ENCODE results near the gene GZMA. TPM values are rescaled to one million over a fixed set of nuclear protein-coding genes. Genes with fewer than 3 reads are reported as not detected.
"Not testable (repeated sequence)": the region's sequence is repeated elsewhere in the genome, so short reads cannot be mapped to it uniquely, and the experiment has no call there.

The GZMA gene
- total RNA-seq, 1 donor from 2014 or later = 1.7 TPM

DNA sequence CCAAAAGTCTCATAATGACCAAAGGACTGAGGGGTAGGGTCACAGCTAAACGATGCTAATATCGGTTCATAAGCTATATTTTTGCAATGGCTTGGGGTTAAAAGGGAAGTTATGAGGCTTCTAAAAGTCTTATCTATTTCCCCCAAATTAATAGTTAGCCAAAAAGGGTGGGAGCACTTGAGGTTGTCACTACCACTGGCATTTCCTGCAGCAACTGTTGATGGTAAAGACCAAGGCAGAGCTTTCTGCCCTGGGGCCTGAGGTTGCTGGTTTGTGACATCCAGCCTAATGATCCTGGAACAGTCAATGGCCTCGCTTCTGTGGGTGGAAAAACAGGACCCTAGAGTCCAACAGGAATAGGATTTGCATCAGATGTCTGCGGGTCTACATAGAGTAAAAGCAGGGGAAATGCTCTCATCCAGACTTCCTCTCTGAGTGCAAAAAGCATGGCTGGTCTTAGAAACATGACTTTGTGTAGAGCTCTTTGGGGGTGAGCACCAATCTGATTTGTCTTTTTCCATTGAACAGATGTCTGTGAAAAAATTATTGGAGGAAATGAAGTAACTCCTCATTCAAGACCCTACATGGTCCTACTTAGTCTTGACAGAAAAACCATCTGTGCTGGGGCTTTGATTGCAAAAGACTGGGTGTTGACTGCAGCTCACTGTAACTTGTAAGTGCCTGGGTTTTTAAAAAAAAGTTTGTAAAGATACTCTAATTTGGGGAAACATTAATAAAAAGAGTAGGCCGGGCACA lies 2.7 kb downstream of the GZMA start:
- intact Hi-C loops (cut with DNase I) = no loop called here
- DNase-seq (ENCODE audit: missing footprints) (no peak), ATAC-seq (no peak)

DNA sequence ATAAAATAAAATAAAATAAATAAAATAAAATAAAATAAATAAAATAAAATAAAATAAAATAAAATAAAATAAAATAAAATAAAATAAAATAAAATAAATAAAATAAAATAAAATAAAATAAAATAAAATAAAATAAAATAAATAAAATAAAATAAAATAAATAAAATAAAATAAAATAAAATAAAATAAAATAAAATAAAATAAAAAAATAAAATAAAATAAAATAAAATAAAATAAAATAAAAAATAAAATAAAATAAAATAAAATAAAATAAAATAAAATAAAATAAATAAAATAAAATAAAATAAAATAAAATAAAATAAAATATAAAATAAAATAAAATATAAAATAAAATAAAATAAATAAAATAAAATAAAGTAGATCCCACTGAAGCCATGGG lies 3.5 kb downstream of the GZMA start:
- DNase-seq (ENCODE audit: missing footprints); intact Hi-C loops (cut with DNase I); ATAC-seq: not testable (repeated sequence)

DNA sequence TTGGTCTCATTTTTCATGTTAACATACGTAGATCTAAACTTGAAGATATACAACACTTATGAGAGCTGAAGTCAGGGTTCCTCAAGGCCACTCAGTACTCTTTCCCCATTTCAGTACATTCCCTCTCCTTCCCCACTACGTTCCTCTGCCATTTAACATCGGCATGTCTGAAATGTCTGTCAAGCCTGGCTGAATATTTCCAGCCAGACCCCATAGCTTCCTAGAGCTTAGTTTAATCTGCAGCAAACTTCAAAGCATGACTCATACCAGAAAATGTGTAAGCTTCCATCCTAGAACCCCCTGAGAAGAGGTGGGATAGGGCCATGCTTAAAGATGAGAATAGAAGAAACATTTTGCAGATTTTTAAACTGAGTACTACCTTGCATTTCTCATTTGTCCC lies 6.2 kb downstream of the GZMA start:
- no peak for ATAC-seq
- intact Hi-C loops (cut with DNase I) = no loop called here

DNA sequence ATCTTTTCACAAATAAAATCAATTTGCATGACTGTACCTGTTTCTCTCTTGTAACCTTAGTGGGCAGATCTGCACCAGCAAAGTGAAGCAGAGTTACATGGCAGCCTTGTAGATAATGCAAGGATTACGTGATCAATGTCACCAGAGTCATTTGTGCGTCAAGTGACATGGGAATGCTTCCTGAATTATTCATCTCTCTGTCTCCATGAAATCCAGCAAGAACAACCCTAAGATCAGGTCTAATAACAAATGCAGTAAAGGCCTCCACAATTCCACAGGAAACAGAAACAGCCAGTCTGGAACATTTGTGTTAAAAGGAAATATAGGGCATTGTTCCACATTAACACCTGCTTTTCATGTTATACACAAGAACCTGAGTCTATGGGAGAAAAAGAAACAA lies 7.8 kb downstream of the GZMA start:
- DNase-seq (ENCODE audit: missing footprints) = no peak
- intact Hi-C loops (cut with DNase I) = no loop called here

More for the DNA sequence above, 6.2 kb downstream of the GZMA start:
- DNase-seq (ENCODE audit: missing footprints) = no peak

DNA sequence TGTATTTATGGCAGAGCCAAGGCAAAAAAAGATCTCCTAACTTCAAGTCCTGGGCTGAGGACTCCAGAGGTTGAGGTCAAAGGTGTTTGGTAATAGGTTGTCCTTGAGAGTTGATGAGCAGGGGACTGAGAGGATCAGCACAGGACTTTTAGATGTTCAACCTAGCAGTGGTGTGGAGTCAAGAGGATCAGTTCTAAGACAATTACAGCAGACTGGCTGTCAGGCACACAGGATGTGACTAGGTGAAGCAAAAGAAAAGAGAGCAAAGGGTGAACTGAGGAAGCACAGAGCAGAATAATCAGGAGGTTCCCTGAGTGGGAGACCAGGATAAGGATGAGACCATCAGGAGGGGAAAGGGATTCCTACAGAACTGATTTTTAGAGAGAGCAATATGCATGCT lies 10.9 kb downstream of the GZMA start:
- DNase-seq (ENCODE audit: missing footprints) (no peak), ATAC-seq (no peak)
- intact Hi-C loops (cut with DNase I) = no loop called here

More for the DNA sequence above, 7.8 kb downstream of the GZMA start:
- ATAC-seq = no peak

DNA sequence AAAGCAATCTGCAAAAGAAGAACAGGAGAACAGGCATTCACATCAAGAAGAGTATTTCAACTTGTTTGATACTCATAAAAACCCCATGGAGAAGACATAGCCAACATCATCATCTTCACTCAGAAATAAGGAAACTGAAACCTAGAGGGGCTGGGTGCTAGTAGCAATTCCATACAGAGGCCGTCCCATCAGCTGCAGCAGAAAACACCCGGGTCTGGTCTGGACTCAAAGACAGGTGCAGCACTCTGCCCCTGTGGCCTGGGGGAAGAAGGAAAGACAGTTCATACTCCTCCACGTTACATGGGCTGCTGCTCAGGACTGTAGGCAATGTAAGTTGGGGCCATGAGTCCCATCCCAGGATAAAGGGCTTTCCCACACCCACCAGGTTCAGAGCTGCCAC lies 11.6 kb downstream of the GZMA start:
- intact Hi-C loops (cut with DNase I) = no loop called here
- no peak for DNase-seq (ENCODE audit: missing footprints)
- no peak for ATAC-seq

DNA sequence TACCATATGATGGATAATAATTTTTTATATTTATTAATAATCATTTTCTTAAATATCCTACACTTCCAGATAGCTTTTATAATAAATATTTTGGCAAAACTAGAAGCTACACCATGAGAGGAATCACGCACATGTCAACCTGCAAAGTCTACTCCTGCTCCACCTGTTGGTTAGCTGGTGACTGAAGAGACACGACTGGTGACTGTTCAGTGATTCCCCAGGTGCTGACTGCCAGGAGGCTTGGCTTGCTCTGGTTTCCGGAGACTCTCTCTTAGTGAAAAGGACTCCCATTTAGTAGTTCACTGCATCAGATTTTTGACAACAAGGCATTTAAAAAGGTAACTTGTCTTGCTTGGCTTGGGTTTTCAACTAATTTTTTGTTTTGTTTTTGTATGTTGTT lies 20.9 kb downstream of the GZMA start:
- intact Hi-C loops (cut with DNase I) = no loop called here
- no peak for ATAC-seq
- no peak for DNase-seq (ENCODE audit: missing footprints)

DNA sequence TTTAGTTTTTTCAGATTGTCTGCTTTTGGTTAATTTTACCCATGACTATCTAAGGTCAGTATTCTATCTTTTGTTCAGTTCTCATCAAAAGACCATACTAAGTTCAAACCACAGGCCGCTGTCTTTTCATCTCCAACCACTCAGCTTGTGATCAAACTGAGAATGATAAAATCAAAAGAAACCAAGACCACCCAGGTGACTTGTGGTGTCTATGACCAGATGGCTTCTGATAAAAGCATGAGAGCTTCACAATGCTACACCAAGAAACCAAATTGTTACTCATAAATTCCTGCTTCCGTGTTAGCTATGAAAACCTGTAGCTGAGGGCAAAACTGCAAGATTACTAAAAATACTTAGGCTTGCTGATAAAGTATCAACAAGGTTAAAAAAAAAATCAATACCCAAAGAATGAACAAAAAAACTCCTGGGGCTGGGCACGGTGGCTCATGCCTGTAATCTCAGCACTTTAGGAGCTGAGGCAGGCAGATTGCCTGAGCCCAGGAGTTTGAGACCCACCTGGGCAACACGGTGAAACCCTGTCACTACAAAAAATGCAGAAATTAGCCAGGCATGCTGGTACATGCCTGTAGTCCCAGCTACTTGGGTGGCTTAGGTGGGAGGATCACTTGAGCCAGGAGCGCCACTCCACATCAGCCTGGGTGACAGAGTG lies 31.7 kb downstream of the GZMA start:
- ATAC-seq (no peak), DNase-seq (ENCODE audit: missing footprints) (no peak)
- intact Hi-C loops (cut with DNase I) = no loop called here

DNA sequence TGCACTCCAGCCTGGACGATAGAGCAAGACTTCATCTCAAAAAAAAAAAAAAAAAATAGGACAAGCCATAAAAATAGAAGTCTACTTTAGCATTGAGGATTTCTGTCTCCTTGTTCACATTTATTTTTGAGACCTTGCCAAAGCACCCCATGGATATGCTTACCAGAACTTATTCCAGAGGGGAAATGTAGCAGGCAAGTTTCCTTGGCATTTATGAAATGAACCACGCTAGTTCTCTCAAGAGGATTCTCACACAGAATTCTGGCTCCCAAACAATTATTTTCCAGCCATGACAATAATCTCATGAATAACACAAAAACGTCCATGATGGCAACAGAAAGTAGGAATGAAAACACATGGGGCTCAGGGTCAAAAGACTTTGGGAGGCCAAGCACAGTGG lies 34.1 kb downstream of the GZMA start:
- intact Hi-C loops (cut with DNase I) = no loop called here
- no peak for ATAC-seq
- DNase-seq (ENCODE audit: missing footprints) = no peak

DNA sequence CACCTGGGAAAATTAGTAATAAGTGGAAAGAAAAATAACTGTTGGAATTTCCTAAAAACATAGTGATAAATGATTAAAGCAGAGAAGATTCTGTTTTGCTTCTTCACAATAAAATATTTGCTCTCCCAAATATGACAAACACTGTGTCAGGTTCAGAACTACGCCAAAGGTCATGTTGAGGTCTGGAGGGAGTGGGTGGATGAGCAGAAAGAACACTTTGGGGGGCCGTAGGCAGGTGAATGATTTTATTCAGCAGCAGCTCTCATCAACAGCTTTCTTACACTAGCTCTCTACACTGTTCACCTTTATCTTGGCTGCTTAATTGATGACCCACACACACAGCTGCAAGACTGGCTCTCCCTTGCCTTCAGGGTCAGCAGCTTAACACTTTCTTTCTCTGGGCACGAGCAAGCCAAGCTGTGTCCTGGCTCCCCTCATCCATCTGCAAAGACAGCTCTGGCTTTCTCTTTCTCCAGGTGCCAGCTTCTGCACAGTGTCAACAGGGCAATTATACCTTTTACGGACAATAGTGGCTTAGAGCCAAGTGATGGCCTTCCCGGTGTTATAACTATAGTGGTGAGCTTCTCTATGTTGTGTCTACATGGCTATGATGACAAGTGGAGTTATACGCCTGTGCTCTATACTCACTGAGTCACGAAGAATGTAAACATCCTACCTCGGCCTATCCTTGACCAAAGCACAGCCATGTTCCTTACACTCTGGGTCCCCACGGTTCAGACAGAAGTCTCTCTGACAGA lies 38.6 kb downstream of the GZMA start:
- intact Hi-C loops (cut with DNase I) = no loop called here
- no peak for DNase-seq (ENCODE audit: missing footprints)
- ATAC-seq = no peak

DNA sequence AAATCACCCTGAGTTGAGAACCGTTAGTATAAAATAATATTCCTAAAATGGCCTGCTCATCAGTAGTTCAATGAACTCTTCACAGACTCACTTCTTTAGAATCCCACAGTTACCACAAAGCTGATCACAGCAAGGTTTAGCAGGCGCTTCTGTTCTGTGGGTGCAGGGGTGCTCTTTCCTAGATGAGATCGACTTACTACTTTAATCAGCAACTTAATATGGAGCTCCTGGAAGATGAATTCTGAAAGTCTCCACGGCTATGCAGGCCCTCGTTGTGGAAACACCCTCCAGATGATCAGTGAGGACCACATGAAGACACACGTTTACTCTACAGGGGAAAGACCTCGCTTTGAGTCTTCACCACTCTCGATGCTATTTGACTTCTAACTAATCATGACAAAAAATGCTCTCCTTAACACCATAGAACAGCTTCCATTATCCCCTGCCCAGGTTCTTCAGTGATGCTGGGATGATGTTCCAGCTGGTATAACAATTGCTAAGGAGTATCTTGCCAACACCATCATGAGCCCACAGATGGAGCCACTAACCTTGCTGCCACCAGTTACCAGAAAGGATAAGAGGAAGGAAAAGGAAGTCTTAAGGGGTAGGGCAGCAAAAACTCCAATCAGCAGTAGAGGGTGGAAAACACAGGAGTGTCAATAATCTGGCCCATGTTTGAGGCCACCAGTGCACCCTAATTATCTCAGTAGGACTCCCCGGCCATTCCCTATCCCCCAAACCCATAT lies 39.7 kb downstream of the GZMA start:
- DNase-seq (ENCODE audit: missing footprints) (no peak), ATAC-seq (no peak)
- intact Hi-C loops (cut with DNase I) = no loop called here

DNA sequence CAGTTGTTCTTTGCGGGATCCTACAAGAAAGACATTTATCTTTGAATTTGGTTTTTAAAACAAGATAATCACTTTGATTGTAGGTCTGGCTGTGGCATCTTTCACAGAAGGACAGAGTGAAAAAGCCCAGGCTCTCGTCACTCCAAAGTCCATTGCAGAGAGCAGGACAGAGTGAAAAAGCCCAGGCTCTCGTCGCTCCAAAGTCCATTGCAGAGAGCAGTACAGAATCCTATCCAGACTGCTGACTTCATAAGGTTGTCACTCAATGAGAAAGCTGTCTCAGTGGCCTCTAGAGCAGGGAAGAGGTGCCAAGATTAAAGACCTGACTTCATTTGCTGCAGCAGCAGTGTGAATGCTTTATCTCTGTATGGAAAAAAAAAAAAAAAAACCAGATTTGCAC lies 41.2 kb downstream of the GZMA start:
- no peak for DNase-seq (ENCODE audit: missing footprints)
- intact Hi-C loops (cut with DNase I) = no loop called here
- ATAC-seq = no peak

DNA sequence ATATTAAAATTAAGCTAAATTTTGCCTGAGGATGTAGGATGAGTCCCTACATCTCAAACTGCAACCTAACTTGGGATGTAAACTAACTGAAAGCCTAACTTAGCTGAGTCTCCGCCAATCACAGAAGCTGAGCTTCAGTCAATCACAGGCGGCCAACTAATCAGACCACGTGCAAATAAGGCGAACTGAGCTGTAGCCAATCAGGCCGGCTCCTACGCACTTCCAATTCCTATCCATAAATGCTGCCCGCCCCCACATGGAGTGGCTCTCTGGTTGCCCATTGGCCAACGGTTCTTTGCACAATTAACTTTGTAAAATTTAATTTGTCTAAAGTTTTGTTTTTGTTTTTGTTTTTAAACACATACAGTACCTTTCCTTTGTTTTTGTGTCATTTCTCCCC lies 43.6 kb downstream of the GZMA start:
- DNase-seq (ENCODE audit: missing footprints) (no peak), ATAC-seq (no peak)
- intact Hi-C loops (cut with DNase I) = loop anchor here (1.0 to 5.0 kb wide), 2 partner anchors 202 to 239 kb away; no protein-coding TSS in a partner anchor

DNA sequence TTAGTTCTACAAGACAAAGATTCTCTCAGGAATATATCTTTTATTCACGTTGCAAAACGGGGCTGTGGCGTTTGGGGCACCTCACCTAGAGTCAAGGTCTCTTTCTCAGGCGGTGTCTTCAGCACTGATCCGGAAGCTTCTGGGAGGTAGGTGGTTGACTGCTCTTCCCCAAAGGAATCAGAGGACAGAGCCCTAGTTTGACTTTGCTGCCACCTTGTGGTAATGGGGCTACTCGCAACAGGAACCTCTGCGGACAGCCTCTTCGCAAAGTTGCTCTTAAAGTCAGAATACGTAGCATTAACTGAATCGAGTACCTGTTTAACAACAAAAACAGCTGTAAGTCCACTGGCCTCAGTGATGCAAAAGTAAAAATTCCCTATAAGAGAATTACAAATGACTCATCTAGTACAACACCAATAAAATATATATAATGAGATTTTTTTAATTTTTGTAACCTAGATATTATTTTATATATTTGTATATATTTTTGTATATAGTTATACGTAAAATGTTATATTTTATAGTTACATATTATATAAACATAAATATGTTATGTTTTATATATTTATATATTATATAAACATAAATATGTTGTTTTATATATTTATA lies 44.2 kb downstream of the GZMA start:
- intact Hi-C loops (cut with DNase I) = loop anchor here (1.0 to 5.0 kb wide), 2 partner anchors 202 to 239 kb away; no protein-coding TSS in a partner anchor
- ATAC-seq (peak; percentile 74), DNase-seq (ENCODE audit: missing footprints) (no peak)

DNA sequence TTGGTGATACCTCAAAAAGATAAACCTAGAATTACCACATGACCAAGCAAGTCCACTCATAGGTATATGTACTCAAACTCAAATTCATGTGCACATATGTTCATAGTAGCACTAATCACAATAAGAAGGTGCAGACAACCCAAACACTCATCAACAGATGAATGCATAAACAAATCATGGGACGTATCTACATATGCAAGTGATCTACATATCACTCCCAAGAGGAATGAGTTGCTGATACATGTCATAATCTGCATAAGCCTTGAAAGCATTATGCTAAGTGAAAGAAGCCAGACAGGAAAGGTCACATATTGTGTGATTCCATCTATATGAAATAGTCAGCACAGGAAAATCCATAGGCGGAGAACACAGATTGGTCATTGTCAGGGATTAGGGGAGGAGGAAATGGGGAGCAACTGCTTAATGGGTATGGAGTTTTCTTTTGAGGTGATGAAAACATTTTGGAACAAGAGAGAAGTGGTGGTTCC lies 46.9 kb downstream of the GZMA start:
- ATAC-seq = no peak
- DNase-seq (ENCODE audit: missing footprints) = no peak
- intact Hi-C loops (cut with DNase I) = loop anchor here (5.0 kb wide), 1 partner anchor 242 kb away; no protein-coding TSS in a partner anchor

DNA sequence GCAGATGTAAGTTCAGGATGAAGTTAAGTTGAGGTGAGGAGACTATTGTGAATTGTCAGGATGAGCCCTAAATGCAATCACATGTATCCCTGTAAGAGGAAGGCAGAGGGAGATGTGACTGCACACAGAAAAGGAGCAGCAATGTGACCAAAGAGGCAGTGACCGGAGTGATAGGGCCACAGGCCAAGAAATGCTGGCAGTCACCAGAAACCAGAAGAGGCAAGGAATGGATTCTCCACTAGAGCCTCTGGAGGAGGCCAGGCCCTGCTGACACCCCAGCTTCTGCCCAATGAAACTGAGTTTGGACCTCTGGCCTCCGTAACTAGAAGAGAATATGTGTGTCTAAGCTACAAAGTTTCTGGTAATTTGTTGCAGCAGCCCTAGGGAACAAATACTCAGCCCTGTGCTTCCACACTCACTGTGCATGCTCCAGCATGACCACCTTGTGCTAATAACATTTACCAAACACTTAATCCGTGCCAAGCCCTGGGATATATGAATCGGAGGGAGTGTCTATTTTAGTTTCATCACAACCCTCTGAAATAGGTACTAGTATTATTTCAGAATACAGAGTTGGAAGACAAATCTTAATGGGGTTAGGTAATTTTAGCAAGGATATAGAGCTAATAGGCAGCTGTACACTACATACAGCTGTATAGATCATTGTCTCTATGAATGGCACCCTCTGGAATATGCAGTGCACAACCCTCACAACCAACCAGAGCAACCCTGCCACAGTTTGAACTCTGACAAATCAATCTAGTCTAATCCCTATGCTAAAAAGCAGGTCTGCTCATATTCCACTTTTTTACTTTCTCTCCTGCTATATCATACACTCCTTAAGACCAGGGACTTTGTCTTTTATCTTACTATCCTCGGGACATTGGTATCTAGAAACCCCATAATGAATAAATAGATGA lies 49.7 kb downstream of the GZMA start:
- no peak for DNase-seq (ENCODE audit: missing footprints)
- intact Hi-C loops (cut with DNase I) = no loop called here

DNA sequence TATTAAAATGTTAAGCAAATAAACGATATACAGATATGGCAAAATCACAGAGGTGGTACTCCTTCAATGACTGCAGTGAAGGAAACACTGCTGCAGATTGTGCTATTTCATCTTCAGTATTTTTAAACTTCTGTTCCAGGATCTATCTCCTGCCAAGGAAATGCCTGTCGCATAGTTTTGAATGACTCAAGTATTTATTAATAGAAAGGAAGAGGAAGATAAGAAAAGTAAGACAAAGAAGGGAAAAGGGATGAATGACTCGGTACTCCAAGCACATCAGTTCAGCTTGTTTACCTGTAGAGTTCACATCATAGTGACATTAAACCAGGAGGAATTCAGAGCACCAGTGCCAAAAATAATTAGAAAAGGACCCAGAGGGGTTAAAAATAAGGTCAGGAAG lies 52.4 kb downstream of the GZMA start:
- ATAC-seq = no peak
- DNase-seq (ENCODE audit: missing footprints) = no peak
- intact Hi-C loops (cut with DNase I) = no loop called here

More for the DNA sequence above, 49.7 kb downstream of the GZMA start:
- no peak for ATAC-seq
